LNCaP clone FGC (cell line): ENCODE measurements around the gene BPIFB6.

Source experiments
- DNase-seq: peaks from one replicate; pipeline ENCODE4 v3.0.0-alpha.2; 2011; ENCODE audit warnings: low read depth
- H3K4me3 ChIP-seq: 2 replicates; pipeline ENCODE4 v1.5.1; 2011; ENCODE audit warnings: mild to moderate bottlenecking, low read depth, low read length, control low read depth
- TF ChIP-seq, protein P1 (sequence below): IDR thresholded peaks from 2 replicates; pipeline ENCODE4 v1.5.1; 2012; ENCODE audit warnings: mild to moderate bottlenecking; ENCODE audit not compliant: control insufficient read depth, insufficient read depth; ENCODE audit errors: extremely low read depth

Gene BPIFB6

DNA sequence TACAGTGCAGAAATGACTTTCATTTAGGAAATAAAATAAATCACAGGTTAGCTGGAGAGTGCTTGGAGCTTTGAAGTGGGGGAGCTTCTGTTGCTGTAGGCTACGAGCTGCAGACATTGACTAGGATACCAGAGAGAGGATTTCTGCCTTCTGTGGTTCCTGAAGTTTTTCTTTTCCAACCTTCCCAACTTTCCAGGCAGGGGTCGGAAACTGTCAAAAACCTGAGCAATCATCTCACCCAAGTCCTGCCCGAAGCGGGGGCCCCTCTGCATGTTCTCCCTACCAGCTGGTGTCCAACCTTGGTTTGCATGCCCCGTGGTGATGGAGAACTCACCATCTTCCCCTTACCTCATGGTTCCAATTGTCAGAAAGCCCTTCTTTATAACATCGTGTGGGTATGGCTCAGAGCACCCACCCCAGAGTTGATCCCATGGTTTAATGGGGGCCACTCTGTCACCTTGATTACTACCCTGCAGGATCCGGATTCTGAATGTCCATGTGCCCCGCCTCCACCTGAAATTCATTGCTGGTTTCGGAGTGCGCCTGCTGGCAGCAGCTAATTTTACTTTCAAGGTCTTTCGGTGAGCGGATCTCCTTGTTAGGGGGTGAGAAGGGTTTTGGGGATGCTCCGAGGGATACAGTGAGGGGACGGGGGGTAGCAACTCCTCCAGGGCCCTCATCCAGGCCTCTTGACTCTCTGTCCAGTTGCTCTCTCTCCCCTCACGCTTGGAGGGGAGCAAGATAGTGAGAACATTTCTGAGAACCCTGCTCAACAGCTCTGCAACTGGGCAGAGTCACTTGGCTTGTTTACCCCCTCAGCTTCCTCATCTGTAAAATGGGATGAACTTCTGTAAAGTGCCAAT, 18.9 kb upstream of the BPIFB6 start:
- DNase-seq, result no peak
- no peak overlapping the region for H3K4me3 ChIP-seq
- TF ChIP-seq, protein P1, sequence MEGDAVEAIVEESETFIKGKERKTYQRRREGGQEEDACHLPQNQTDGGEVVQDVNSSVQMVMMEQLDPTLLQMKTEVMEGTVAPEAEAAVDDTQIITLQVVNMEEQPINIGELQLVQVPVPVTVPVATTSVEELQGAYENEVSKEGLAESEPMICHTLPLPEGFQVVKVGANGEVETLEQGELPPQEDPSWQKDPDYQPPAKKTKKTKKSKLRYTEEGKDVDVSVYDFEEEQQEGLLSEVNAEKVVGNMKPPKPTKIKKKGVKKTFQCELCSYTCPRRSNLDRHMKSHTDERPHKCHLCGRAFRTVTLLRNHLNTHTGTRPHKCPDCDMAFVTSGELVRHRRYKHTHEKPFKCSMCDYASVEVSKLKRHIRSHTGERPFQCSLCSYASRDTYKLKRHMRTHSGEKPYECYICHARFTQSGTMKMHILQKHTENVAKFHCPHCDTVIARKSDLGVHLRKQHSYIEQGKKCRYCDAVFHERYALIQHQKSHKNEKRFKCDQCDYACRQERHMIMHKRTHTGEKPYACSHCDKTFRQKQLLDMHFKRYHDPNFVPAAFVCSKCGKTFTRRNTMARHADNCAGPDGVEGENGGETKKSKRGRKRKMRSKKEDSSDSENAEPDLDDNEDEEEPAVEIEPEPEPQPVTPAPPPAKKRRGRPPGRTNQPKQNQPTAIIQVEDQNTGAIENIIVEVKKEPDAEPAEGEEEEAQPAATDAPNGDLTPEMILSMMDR, result no peak

GRCh38 chr20:33013701-33014326, 17.6 kb upstream of the BPIFB6 start:
- no peak for DNase-seq

GRCh38 chr20:33014336-33015113, 16.9 kb upstream of the BPIFB6 start:
- DNase-seq, result no peak
- TF ChIP-seq, protein P1, result no peak
- no peak overlapping the region for H3K4me3 ChIP-seq

More at GRCh38 chr20:33013701-33014326, 17.6 kb upstream of the BPIFB6 start:
- TF ChIP-seq, protein P1, result no peak
- H3K4me3 ChIP-seq, result no peak overlapping the region

- H3K4me3 ChIP-seq, result no peak overlapping the region
- TF ChIP-seq, protein P1, result no peak
- no peak for DNase-seq
These were observed 16.3 kb upstream of the BPIFB6 start for GRCh38 chr20:33015114-33015484.

GRCh38 chr20:33015700-33016580, 15.5 kb upstream of the BPIFB6 start:
- no peak overlapping the region for H3K4me3 ChIP-seq
- DNase-seq, result no peak
- TF ChIP-seq, protein P1, result no peak

GRCh38 chr20:33016581-33017109, 14.8 kb upstream of the BPIFB6 start:
- no peak for DNase-seq
- TF ChIP-seq, protein P1, result no peak
- H3K4me3 ChIP-seq, result no peak overlapping the region
